ENCODE measurements around the gene AHRR.

- TF ChIP-seq CTCF (IDR thresholded peaks at IDR 0.05; ENCODE audit: poor library complexity) (no peak), EZH2 (IDR thresholded peaks at IDR 0.05; ENCODE audit: borderline replicate concordance) (no peak)
These were observed 15.3 kb upstream of the AHRR start for GRCh38 chr5:306011-306805.
